GM23248 (cell line): ENCODE results near the gene SEMA4D. TPM values are rescaled to one million over a fixed set of nuclear protein-coding genes. Genes with fewer than 3 reads are reported as not detected.

ENCODE experiments used
- DNase-seq: peaks from one replicate; pipeline ENCODE4 v3.0.0-alpha.2; 2015
- H2AFZ ChIP-seq: fragments of 200-600 bp; sonication (generic); 2 replicates; pipeline ENCODE4 v1.6.1; 2016; ENCODE audit warnings: antibody characterized with exemption
- H3F3A ChIP-seq: fragments of 200-600 bp; sonication (generic); 2 replicates; pipeline ENCODE4 v1.6.1; 2016; ENCODE audit warnings: mild to moderate bottlenecking, antibody characterized with exemption, mixed run types; ENCODE audit not compliant: insufficient read depth
- H3K27ac ChIP-seq: fragments of 200-600 bp; sonication (generic); 2 replicates; pipeline ENCODE4 v1.5.1; 2016; ENCODE audit warnings: mild to moderate bottlenecking
- H3K27me3 ChIP-seq: fragments of 200-600 bp; sonication (generic); replicated peaks from 2 replicates; pipeline ENCODE4 v1.6.1; 2016; ENCODE audit warnings: mild to moderate bottlenecking; ENCODE audit not compliant: insufficient read depth
- H3K36me3 ChIP-seq: fragments of 200-600 bp; sonication (generic); 2 replicates; pipeline ENCODE4 v1.6.1; 2016; ENCODE audit warnings: low read depth, mild to moderate bottlenecking
- H3K4me1 ChIP-seq: fragments of 200-600 bp; sonication (generic); 2 replicates; pipeline ENCODE4 v1.6.1; 2016; ENCODE audit warnings: mild to moderate bottlenecking; ENCODE audit not compliant: insufficient read depth
- H3K4me2 ChIP-seq: fragments of 200-600 bp; sonication (generic); one replicate; pipeline ENCODE4 v1.6.1; 2016; ENCODE audit warnings: mild to moderate bottlenecking; ENCODE audit not compliant: unreplicated experiment
- H3K4me3 ChIP-seq: fragments of 200-600 bp; sonication (generic); 2 replicates; pipeline ENCODE4 v1.5.1; 2016; ENCODE audit warnings: mild to moderate bottlenecking
- H3K79me2 ChIP-seq: fragments of 200-600 bp; sonication (generic); 2 replicates; pipeline ENCODE4 v1.6.1; 2016; ENCODE audit warnings: mild to moderate bottlenecking; ENCODE audit not compliant: insufficient read depth
- H3K9ac ChIP-seq: fragments of 200-600 bp; sonication (generic); 2 replicates; pipeline ENCODE4 v1.6.1; 2016; ENCODE audit warnings: mild to moderate bottlenecking
- H3K9me2 ChIP-seq: fragments of 200-600 bp; sonication (generic); 2 replicates; pipeline ENCODE4 v1.6.1; 2016; ENCODE audit warnings: mixed run types, mild to moderate bottlenecking, moderate library complexity; ENCODE audit not compliant: insufficient read depth
- H3K9me3 ChIP-seq: fragments of 200-600 bp; sonication (generic); one replicate; pipeline ENCODE4 v1.6.1; 2017; ENCODE audit warnings: low read depth
- H4K20me1 ChIP-seq: fragments of 200-600 bp; sonication (generic); 2 replicates; pipeline ENCODE4 v1.6.0; 2016; ENCODE audit not compliant: insufficient read depth
- EZH2 ChIP-seq: fragments of 200-600 bp; sonication (generic); IDR thresholded peaks from 2 replicates; pipeline ENCODE4 v1.6.1; 2018; ENCODE audit warnings: antibody characterized with exemption, mild to moderate bottlenecking; ENCODE audit not compliant: insufficient read depth, poor library complexity, severe bottlenecking
- EZH2phosphoT487 ChIP-seq: fragments of 200-600 bp; sonication (generic); IDR thresholded peaks from 2 replicates; pipeline ENCODE4 v1.6.1; 2018; ENCODE audit warnings: antibody characterized with exemption, moderate library complexity, mild to moderate bottlenecking, low read depth; ENCODE audit not compliant: insufficient read depth
- WGBS, 2 experiments: methylation state at CpG; one replicate each; pipeline ENCODE4 v1.1.6; 2015 to 2017; ENCODE audit warnings: low lambda C conversion rate in 2 of 2, low coverage in 1 of 2; ENCODE audit errors: missing lambda C conversion rate in 2 of 2; 5-methylcytosine and 5-hydroxymethylcytosine counted together
- in situ Hi-C: fragments of 300-500 bp; cut with MboI; formaldehyde crosslinking; loops from 2 replicates; pipeline ENCODE4 v1.15.0; 2020
- microRNA-seq: library from miRNA; unstranded; fragments of <30 nt; microRNA quantifications from one replicate; pipeline ENCODE4, GENCODE V29; 2016; ENCODE audit warnings: borderline number of aligned reads
- polyA plus RNA-seq: library from polyadenylated mRNA; unstranded; fragments of >200 nt; fragmentation: Nextera tagmentation; extraction: Ambion mirVana; gene quantifications from 2 replicates; pipeline ENCODE4 v1.2.1, GENCODE V29; 2016
- small RNA-seq: library from RNA; depleted of rRNA; stranded (forward); fragments of <200 nt; gene quantifications from one replicate; pipeline ENCODE3, GENCODE V24; 2014; ENCODE audit warnings: low read depth, low replicate concordance
- total RNA-seq: library from RNA; depleted of rRNA; stranded (reverse); fragments of >200 nt; shearing (Covaris generic); gene quantifications from 2 replicates; pipeline ENCODE4 v1.2.3, GENCODE V29; 2014; rRNA removed

The SEMA4D gene
- total and polyA plus RNA-seq, 2 experiments from 2014 or later = 0.11 TPM

DNA sequence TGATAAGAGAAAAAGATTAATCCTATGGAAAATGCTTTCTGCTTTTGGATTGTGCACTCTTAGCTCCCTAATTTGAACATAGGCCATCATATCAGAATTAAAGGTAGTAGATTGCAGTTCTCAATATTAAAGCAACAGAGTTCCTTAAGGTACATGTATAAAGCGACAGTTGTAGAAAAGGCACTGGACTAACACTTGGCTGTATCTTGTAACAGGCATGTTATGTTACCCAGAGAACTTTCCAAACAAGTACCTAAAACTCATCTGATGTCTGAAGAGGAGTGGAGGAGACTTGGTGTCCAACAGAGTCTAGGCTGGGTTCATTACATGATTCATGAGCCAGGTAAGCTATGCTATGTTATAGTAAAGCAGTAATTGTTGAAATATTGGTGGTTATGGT lies 183.0 kb downstream of the SEMA4D start:
- peak overlapping the region; percentile 88 for H3K4me3 ChIP-seq
- H3K9ac ChIP-seq = peak overlapping the region; percentile 86; the same call in 1 of the 2 replicates
- H3K27me3 ChIP-seq = no peaks in the 10 kb centered on the region
- WGBS, 2 experiments = 96 to 100% methylated on average over 1 of the region's 1 CpG
- in situ Hi-C loops = no loop called here
- H3K9me2 ChIP-seq = no peaks in the 10 kb centered on the region
- H3K4me1 ChIP-seq = peaks cover 41% of the 10 kb centered on the region
- H3K27ac ChIP-seq = peak overlapping the region; percentile 40; the same call in 1 of the 2 replicates
- no peak for TF ChIP-seq EZH2
- no peak for TF ChIP-seq EZH2phosphoT487
- H3K4me2 ChIP-seq = peak overlapping the region; percentile 84
- H2AFZ ChIP-seq = no peak overlapping the region
- DNase-seq = no peak
- peaks cover 81% of the 10 kb centered on the region for H3K79me2 ChIP-seq
- H3F3A ChIP-seq = peaks cover 47% of the 10 kb centered on the region
- 0 out of 2 replicates have a peak, but pooled peaks cover 4% of the 10 kb centered on the region for H3K36me3 ChIP-seq
- no peaks in the 10 kb centered on the region for H4K20me1 ChIP-seq
- H3K9me3 ChIP-seq = no peaks in the 10 kb centered on the region

DNA sequence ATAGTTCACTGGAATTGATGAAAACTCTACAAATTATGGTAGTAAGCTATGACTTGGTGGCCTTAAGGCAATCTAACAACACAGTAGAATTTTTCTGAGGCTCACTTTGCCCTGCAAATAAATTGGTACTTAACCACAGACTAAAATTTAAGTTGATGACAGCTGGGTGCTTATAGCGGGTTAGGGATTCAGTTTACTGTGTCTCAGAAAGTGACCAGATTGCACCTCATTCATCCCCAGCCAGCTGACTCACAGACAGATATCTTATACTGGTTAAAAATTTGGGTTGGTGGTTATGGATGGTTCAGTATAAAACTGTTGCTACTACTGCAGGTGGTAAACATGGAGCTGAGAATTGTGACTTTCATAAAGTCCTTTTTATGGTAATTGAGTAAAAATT lies 184.1 kb downstream of the SEMA4D start:
- Histone ChIP-seq H3K4me2 (peak overlapping the region; percentile 84), H3K9me3 (no peaks in the 10 kb centered on the region), H3K9me2 (no peaks in the 10 kb centered on the region), H3K4me3 (peak overlapping the region; percentile 88), H3F3A (peaks cover 39% of the 10 kb centered on the region), H4K20me1 (no peaks in the 10 kb centered on the region), H3K27me3 (no peaks in the 10 kb centered on the region), H2AFZ (peak overlapping the region; percentile 82), H3K79me2 (peaks cover 82% of the 10 kb centered on the region), H3K4me1 (peaks cover 43% of the 10 kb centered on the region), H3K9ac (peak overlapping the region; percentile 86), H3K36me3 (0 out of 2 replicates have a peak, but pooled peaks cover 4% of the 10 kb centered on the region), H3K27ac (peak overlapping the region; percentile 40)
- WGBS, 2 experiments = 50 to 56% methylated on average over 1 of the region's 1 CpG
- DNase-seq = peak; percentile 58
- no peak for TF ChIP-seq EZH2phosphoT487
- TF ChIP-seq EZH2 = no peak
- in situ Hi-C loops = no loop called here

DNA sequence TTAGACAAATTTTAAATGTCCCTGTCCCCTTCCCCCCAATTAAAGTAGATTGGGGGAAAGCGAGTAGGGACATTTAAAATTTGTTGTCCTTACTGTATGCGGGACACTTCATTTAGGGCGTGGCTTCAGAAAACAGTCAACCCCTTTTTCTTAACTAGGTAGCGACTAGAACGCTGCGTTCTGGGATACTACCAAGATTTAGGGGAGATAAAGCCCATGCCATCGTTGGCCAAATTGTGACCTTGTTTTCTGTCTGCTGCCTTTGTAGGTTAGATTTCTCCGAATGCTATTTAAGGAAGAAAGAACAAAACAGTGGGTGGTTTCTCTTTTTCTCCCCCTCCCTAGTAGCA lies 185.7 kb downstream of the SEMA4D start:
- in situ Hi-C loops = no loop called here
- no peaks in the 10 kb centered on the region for H4K20me1 ChIP-seq
- 0 out of 2 replicates have a peak, but pooled peaks cover 2% of the 10 kb centered on the region for H3K36me3 ChIP-seq

DNA sequence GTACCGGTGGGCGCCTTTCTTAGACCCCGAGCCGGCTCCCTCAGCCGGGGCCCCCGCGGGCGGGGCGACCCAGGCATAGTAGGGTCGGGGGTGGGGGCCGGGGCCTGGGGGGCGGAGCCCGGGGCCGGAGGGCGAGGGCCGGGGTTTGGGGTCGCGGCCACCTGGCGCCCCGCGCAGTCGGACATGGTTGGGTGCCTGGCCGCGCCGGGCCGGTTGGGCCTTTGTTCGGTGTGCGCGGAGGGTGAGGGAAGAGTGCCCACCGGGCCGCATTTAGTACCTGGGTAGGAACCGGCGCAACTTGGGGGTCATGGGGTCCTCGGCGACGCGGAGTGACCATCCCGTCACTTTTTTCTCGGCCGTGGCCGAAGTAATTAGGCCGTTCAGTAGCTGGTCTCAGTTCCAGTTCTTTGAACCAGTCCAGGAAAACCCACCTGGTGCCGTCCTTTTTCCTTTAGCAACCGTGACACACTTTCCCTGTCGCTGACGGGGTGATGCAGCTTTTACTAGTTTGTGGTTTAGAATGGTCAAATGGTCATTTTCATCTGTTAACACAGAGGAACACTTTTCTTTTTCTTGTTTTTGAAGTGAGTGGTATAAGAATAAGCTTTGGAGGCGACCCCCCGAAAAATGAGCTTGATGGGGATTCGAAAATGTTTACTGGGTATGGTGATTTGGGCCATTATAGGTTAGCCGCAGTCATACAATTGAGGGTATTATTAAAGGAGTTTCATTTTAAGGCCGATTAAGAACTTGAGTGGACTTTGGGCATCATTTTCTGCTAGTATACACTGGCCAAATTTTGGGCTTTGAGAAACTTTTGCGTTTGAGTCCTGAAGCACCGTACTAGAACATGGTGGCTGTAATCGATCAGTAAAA lies 186.3 kb downstream of the SEMA4D start:
- Histone ChIP-seq H3K4me2 (peak overlapping the region; percentile 84), H3K9me2 (no peaks in the 10 kb centered on the region), H3K4me3 (peak overlapping the region; percentile 88), H3K4me1 (peaks cover 35% of the 10 kb centered on the region), H3K27ac (peak overlapping the region; percentile 49), H2AFZ (peak overlapping the region; percentile 82), H3K79me2 (peaks cover 68% of the 10 kb centered on the region), H3K36me3 (no peaks in the 10 kb centered on the region), H4K20me1 (no peaks in the 10 kb centered on the region), H3K9me3 (no peaks in the 10 kb centered on the region), H3K27me3 (no peaks in the 10 kb centered on the region), H3F3A (peaks cover 24% of the 10 kb centered on the region), H3K9ac (peak overlapping the region; percentile 86)
- 1% methylated on average over 30 to 34 of the region's 54 CpGs for WGBS, 2 experiments
- peak; percentile 52 for DNase-seq
- in situ Hi-C loops = no loop called here
- TF ChIP-seq EZH2 (no peak), EZH2phosphoT487 (no peak)

More for the DNA sequence above, 185.7 kb downstream of the SEMA4D start:
- peaks cover 30% of the 10 kb centered on the region for H3F3A ChIP-seq
- peak overlapping the region; percentile 82 for H2AFZ ChIP-seq
- TF ChIP-seq EZH2 (no peak), EZH2phosphoT487 (no peak)
- H3K27me3 ChIP-seq = no peaks in the 10 kb centered on the region
- peaks cover 35% of the 10 kb centered on the region for H3K4me1 ChIP-seq
- peak overlapping the region; percentile 88 for H3K4me3 ChIP-seq
- H3K27ac ChIP-seq = peak overlapping the region; percentile 49
- WGBS, 2 experiments = 5% methylated on average over 8 of the region's 8 CpGs
- no peaks in the 10 kb centered on the region for H3K9me3 ChIP-seq
- peak; percentile 58 for DNase-seq
- no peaks in the 10 kb centered on the region for H3K9me2 ChIP-seq
- peak overlapping the region; percentile 86 for H3K9ac ChIP-seq
- peaks cover 75% of the 10 kb centered on the region for H3K79me2 ChIP-seq
- H3K4me2 ChIP-seq = peak overlapping the region; percentile 84

Small RNA genes lying within 50 kb of the gene (microRNA-seq; reads per million reads assigned to microRNA genes)
- not detected for gene MIR3153

Small RNA genes lying within 50 kb of the gene (small RNA-seq; reads per million reads assigned to genes)
- gene MIR3153 = not detected

Other genes with a start within 250 kb of the SEMA4D start
- 44.0 and 94.6 TPM in 2 replicates for gene CKS2, start 186.9 kb downstream of the SEMA4D start, total RNA-seq
- 146 and 152 TPM in 2 replicates for gene CKS2, start 186.9 kb downstream of the SEMA4D start, polyA plus RNA-seq
- 12.2 and 19.0 TPM in 2 replicates for gene SECISBP2, start 179.6 kb downstream of the SEMA4D start, total RNA-seq
- gene SECISBP2, start 179.6 kb downstream of the SEMA4D start, polyA plus RNA-seq = 11.9 and 13.0 TPM in 2 replicates
- 0.54 TPM in 1 of 2 replicates, not detected in the other for gene GADD45G, start 106.9 kb upstream of the SEMA4D start, total RNA-seq
- 1.0 and 1.2 TPM in 2 replicates for gene GADD45G, start 106.9 kb upstream of the SEMA4D start, polyA plus RNA-seq